Esophagus mucosa (tissue), 1 donor: ENCODE measurements around the gene TOM1L1. TPM values are rescaled to one million over a fixed set of nuclear protein-coding genes. Genes with fewer than 3 reads are reported as not detected.

ENCODE experiments used
- ATAC-seq: fragments of 200-7000 bp; cut with Tn5 transposase; one replicate; pipeline ENCODE4 v1.9.1; 2020
- total RNA-seq: library from RNA; stranded (reverse); gene quantifications from one replicate; pipeline ENCODE4 v1.2.4, GENCODE V29; 2023
- donor health status: DM: yes; HTN: yes; CAD: no.

Gene TOM1L1
- total RNA-seq, 1 donor from 2014 or later = 34.6 TPM

GRCh38 chr17:54948380-54948779 is 47.7 kb downstream of the TOM1L1 start:
- no peak for ATAC-seq

DNA sequence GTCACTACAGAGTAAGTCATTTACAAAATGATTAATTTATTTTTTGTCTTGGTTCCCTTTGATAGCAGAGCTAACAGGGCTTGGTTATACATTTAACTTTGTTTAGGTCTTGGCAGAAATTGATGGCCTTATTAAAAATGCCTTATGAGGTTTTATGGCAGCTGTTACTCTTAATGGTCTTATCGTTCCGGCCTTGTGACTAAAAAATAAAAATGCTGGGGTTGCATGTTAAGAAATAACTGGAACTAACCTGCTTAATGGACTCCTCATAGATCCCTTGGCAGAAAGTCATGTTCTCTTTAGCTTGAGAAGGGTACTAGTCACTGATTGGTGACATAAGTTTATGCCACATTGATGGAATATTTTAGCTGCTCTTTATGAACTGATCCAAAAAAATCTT is 49.5 kb downstream of the TOM1L1 start:
- ATAC-seq = no peak

GRCh38 chr17:54951286-54951685 is 50.6 kb downstream of the TOM1L1 start:
- no peak for ATAC-seq

- ATAC-seq = no peak
Observed at GRCh38 chr17:54956791-54957190, 56.1 kb downstream of the TOM1L1 start.

DNA sequence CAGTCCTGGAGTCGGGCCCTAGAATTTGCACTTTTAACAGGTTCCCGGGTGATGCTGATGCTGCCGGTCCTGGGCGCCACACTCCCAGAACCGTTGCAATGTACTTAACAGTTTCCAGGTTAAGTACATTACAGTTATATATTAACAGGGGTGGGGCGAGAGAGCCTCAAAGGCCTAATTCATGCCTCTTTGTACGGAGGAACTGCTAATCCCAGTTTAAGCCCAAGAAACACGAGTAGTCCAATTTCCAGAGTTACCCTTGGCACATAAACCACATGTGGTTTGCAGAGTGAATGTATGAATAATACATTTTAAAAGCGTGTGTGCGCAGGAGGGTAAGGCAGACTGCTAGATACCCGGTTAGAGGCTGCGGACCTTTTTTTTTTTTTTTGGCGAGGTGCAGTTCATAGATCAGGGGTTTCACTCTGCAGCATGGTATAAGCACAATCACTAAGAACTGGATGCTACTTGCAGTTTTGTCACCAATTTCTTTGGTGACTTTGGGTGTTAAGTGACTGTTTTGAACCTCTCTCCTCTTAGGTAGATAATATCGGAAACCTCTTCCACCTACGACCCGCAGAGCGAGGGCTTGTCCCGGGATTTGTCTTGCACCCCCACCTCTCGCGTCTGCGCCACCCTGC is 67.1 kb downstream of the TOM1L1 start:
- ATAC-seq = peak; percentile 54

GRCh38 chr17:54968262-54968987 is 67.8 kb downstream of the TOM1L1 start, which contains the start of the genes COX11 and STXBP4:
COX11 (minus strand) TSS chr17:54968654; CDS start chr17:54968646, 8 bp downstream.
STXBP4 (plus strand) TSS chr17:54968765; CDS start chr17:54986220, 17,455 bp downstream.
- ATAC-seq = peak; percentile 97

DNA sequence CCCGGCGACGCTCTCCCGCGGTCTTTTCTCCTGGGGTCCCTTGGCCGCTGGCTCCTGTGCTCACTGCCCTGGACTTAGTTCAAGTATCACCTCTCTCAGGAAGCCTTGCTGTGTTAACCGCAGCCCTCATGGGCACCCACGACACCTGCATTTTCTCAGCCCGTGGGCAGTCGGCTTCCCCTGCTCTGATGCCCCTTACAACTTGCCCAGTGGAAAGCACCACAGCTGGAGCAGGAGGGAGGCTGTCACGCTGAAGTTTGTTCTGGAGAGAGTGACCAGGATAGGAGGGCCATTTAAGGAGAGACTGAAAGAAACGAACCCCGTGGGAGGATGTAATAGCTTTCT is 68.3 kb downstream of the TOM1L1 start:
- peak; percentile 30 for ATAC-seq

DNA sequence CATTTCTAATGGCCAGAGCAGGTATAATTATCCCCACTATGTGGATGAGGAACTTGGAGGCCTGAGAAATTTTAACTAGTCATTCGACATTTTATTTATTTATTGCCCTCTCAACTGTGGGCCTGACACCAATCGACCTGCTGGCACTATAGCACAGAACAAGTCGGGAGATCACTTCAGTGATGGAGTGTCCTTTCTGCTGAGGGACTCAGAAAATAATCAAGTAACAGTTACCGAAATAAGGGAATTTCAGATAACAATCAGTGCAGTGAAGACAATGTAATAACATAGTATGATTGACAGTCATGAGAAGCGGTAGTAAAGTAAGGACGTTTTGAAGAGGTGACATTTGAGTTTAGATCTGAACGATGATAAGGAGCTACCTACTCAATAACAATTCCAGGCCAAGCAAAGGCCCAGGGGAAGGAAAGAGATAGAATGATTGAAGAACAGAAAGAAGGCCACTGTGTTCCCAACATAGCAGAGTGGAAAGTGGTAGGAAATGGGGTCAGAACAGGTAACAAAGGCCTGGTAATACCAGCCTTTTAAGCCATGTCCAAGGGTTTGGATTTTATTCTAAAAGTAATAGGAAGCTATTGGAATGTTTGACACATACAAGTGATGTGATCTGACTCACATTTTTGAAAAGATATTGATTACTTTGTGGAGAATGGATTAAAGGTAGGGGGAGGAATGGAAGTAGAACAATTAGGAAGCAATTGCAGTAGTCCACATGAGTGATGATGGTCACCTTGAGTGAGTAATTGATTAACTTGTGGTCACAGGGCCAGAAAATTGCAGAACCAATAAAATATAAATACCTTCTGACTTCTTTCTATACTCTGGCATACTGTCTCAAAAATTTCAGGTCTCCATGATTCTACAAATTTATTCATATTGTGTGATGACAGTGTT is 69.3 kb downstream of the TOM1L1 start:
- no peak for ATAC-seq

DNA sequence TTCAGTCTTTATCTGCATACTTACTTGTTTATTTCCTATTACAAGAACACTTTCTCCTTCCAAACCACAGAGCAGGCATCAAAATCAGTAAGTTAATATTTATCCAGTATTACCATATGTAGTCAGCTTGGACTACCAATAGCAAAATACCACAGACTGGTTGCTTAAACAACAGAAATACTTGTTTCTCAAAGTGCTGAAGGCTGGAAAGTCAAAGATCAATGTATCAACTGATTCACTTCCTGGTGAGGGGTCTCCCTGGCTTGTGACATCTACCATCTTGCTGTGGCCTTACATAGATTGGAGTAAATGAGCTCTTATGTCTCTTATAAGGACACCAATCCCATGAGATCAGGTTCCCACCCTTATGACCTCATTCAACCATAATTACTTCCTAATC is 70.5 kb downstream of the TOM1L1 start:
- ATAC-seq = no peak

DNA sequence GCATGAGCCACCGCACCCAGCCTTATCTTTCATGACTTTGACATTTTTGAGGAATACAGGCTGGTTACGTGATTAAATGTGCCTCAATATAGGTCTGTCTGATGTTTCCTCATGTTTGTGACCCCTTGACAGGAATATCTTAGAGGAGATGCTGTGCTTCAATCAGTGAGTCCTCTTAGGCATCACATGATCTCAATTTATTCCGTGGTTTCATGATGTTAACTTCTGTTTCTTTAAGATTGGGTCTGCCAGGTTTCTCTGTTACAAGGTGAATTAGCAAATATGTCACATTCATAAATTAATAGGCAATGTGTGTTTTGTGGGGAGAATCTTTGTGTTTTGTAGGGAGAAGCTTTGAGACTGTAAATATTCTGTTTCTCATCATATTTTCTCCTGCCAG is 71.2 kb downstream of the TOM1L1 start:
- no peak for ATAC-seq

GRCh38 chr17:54972406-54973138 is 71.9 kb downstream of the TOM1L1 start:
- ATAC-seq = no peak

DNA sequence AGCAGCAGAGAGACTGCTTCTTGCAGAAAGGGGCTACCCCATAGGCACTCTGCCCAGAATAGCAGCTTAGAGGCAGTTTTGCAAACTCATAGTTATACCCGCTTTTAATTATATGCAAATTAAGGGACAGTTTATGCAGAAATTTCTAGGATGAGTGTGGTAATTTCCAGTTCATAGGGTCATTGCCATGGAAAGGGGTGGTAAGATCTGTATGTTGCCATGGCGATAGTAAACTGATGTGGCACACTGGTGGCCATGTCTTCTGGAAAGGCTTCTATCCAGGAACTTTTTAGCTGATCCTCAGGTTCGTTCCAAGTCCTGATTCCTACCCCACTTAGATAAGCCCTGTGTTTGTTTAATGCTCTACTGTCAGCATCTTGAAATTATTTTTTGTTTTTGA is 74.1 kb downstream of the TOM1L1 start:
- no peak for ATAC-seq

DNA sequence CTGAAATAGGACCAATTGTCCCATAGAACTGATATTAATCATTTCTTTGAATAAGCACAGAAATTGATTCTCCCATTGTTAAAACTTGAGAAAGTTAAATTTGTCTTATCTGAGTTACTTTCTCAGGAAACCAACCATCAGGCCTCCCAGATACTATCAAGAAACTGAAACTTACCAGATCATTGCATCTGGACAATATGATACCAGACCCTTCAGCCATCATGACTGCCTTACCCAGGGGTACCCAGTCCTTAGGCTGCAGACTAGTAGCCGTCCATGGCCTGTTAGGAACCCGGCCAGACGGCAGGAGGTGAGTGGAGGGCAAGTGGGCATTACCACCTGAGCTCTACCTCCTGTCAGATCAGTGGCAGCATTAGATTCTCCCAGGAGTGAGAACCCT is 75.7 kb downstream of the TOM1L1 start:
- no peak for ATAC-seq

- ATAC-seq = no peak
Observed at GRCh38 chr17:54977744-54978143, 77.1 kb downstream of the TOM1L1 start.

DNA sequence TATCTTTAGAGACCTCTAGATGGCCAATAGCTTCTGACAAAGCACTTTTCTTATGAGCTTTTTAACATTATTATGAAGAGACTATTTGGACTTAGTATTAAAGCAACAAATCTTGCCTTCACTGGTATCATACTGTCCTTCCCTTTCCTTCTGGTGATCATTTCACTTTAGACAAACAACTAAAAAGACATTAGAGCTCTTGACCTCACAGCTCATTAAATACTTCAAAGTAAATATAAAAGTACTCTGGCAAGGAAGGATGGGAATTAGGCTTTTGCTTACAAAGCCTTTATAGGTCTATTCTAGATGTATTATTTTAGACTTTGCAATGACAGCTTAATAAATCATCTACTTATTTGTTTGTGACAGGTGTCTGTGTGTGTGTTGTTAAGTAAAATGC is 79.0 kb downstream of the TOM1L1 start:
- ATAC-seq = no peak

DNA sequence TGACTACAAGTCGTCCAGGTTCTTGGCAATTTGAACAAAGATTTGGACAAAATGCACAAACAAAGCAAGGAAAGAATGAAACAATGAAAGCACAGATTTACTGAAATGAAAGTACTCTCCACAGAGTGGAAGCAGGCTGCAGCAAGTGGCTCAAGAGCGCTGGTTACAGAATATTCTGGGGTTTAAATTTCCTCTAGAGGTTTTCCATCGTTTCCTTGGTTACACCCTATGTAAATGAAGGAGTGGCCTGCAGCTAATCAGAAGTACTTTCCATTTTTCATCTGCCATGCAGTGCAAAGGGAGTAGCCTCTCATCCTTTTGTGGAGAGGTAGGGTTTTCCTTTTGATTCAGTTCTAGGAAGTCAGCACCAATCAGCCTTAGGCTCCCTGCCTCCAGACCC is 79.7 kb downstream of the TOM1L1 start:
- ATAC-seq = no peak

- ATAC-seq = no peak
Observed at GRCh38 chr17:54982399-54982798, 81.7 kb downstream of the TOM1L1 start.

- ATAC-seq = no peak
Observed at GRCh38 chr17:54983260-54983659, 82.6 kb downstream of the TOM1L1 start.

DNA sequence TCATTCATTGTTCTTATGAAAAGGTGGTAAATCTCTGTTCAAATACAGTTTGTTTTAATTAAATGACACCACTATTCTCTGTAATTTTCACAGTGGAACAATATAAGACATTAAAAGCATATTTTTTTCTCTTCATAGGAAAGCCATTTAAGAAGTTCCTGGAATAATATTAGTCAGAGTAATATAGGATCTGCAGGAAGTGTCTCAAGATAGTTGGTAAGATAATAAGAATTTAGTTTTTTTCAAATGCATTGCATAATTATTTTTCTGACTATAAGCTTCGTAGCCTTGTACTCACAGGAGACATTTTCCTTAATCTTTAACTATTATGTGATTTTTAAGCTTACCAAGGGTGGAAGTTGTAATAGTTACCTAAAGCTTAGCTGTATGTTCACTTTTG is 84.8 kb downstream of the TOM1L1 start:
- no peak for ATAC-seq

- ATAC-seq = no peak
Observed at GRCh38 chr17:54990118-54990517, 89.5 kb downstream of the TOM1L1 start.

GRCh38 chr17:54991567-54991966 is 90.9 kb downstream of the TOM1L1 start:
- ATAC-seq = no peak

- ATAC-seq = peak; percentile 73
Observed at GRCh38 chr17:54992797-54993639, 92.4 kb downstream of the TOM1L1 start.
